Adipose tissue (tissue), 3 donors: ENCODE results near the gene STX2. TPM values are rescaled to one million over a fixed set of nuclear protein-coding genes. Genes with fewer than 3 reads are reported as not detected.

Experiments used
- H3K27ac ChIP-seq: one replicate; pipeline ENCODE4 v1.5.1; 2013; ENCODE audit warnings: low read depth, low read length
- WGBS, 3 donors: extraction: QIAGEN DNeasy Blood & Tissue Kit; methylation state at CpG; one replicate each; pipeline ENCODE4 v1.1.7; 2013; 5-methylcytosine and 5-hydroxymethylcytosine counted together
- polyA plus RNA-seq, 3 donors: library from polyadenylated mRNA; stranded (reverse); fragments of 200-250 nt; gene quantifications; one replicate each; pipeline ENCODE4 v1.2.3, GENCODE V29; 2013
- donor health status: healthy with polysubstance abuse.
- donor health status: Bipolar disorder and iron deficiency.
- donor health status: healthy.

Gene STX2
- polyA plus RNA-seq, 3 donors, result 5.4 to 14.8 (median 10.9) TPM

DNA sequence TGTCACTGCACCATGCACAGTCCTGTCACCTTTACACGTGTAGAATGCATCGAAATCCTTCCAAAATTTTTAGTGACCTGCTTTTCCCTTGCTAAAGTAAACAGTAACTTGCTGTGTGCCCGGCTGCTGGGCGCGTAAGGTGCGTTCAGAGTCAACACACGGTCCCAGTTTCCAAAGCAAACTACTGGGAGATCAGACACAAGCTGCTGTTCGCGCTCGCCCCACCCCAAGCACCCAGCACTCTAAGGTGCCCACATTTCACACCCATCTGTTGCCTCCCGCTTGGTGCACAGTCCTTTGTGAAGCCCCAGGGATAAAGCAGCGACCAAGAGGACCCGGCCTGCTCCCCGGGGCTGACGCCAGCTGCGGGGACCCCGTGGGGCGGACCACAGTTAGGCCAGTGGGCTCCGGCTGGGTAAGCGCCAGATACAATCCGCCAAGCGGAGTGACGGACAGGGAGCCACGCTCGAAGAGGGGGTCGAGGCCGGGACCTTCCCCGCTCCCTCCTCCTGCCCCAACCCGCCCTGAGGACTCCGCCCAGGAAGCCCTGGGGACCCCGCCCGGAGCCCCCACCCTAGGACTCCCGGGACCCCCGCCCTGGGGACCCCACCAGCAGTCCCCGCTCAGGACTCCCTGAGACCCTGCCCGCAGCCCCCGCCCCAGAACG, 633 bp downstream of the STX2 start:
- no peak overlapping the region for H3K27ac ChIP-seq
- 4 to 9% (median 6%) methylated on average over 31 to 38 of the region's 38 CpGs for WGBS, 3 donors

DNA sequence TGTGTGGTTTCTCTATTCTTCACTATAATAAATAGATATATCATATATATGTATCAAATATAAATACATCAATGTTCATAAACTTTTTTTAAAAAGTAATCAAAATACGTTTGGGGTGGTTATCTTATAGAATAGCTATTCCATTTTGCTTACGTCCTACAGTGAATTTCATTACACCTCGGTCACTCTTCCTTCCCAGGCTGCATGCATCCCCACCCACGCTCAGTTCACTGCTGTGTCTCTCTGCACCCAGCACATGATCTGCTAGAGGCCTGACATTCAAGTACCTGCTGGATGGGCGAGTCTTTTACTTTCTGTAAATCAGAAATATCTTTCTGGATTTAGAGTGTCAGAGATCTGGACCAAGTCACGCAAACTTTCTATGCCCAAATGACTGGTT, 3.6 kb downstream of the STX2 start:
- WGBS, 3 donors, result 85 to 92% (median 89%) methylated on average over 6 of the region's 6 CpGs
- no peak overlapping the region for H3K27ac ChIP-seq

DNA sequence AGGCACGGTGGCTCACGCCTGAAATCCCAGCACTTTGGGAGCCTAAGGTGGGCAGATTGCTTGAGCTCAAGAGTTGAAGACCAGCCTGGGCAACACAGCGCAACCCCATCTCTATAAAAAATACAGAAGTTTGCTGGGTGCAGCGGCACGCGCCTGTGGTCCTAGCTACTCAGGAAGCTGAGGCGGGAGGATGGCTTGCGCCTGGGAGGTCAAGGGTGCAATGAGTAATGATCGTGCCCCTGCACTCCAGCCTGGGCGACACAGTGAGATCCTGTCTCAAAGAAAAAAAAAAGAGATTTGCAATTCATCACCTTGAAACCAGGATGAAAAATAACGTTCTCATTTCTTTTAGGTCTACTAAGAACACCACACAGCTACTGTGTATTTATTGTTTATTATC, 4.0 kb downstream of the STX2 start:
- no peak overlapping the region for H3K27ac ChIP-seq
- WGBS, 3 donors, result 60 to 80% (median 64%) methylated on average over 11 of the region's 11 CpGs

DNA sequence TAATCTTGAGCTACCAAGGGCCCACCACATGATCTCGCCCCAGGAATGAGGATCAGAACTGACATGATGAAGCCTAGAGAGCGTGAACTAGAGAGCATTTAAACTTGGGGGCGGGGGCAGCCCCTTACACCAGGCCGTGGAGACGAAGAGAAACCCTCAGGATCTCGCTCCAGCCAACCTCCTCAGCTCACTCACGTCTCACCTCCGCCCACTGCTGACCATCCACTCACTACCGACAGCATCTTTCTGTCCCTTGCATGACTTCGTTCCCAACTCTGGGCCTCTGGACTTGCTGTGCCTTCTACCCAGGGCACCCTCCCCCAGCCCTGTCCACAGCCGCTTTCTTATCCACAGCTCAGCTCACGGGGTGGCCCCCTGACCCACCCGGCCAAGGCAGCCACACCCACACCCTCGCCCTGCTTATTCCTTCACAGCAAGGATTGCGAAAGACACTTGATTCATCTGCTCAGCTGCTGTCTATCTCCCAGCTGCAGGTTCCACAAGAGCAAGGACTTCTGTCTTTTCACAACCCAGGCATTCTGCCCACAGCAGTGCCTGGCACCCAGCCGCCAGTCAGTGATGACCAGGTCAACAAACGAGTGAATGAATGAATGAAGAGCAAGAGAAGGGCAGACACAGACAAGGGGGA, 6.4 kb downstream of the STX2 start:
- WGBS, 3 donors, result 61 to 82% (median 63%) methylated on average over 17 of the region's 17 CpGs
- H3K27ac ChIP-seq, result no peak overlapping the region

DNA sequence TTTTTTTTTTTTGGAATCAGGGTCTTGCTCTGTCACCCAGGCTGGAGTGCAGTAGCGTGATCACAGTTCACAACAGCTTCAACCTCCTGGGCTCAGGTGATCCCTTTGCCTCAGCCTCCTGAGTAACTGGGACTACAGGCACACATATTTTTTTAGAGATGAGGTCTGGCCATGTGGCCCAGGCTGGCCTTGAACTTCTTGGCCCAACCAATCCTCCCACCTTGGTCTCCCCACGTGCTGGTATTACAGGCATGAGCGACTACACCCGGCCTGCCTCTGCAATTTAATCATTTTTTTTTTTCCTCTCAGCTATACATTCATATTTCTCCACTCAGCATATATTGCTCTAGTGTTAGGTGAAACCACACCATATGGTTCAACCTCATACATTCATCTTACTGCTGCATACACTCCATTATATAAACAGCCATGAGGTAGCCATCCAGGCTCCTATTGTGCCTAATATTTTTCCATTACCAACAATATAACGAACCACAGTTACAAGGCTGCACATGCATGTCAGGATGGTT, 7.1 kb downstream of the STX2 start:
- H3K27ac ChIP-seq, result no peak overlapping the region
- WGBS, 3 donors, result 79 to 92% (median 90%) methylated on average over 5 of the region's 5 CpGs

DNA sequence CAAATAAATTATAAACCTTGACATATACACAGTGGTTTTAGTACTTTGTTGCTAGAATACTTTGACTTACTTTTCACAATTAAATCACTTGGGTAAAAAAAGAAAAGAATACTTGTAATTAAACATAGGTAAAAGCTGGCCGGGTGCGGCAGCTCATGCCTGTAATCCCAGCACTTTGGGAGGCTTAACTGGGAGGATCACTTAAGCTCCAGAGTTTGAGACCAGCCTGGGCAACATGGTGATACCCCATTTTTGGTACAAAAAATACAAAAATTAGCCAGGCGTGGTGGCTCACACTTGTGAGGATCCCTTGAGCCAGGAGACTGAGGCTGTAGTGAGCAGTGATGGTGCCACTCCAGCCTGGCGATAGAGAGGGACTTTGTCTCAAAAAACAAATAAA, 7.8 kb downstream of the STX2 start:
- WGBS, 3 donors, result 68 to 97% (median 95%) methylated on average over 4 of the region's 4 CpGs
- H3K27ac ChIP-seq, result no peak overlapping the region

DNA sequence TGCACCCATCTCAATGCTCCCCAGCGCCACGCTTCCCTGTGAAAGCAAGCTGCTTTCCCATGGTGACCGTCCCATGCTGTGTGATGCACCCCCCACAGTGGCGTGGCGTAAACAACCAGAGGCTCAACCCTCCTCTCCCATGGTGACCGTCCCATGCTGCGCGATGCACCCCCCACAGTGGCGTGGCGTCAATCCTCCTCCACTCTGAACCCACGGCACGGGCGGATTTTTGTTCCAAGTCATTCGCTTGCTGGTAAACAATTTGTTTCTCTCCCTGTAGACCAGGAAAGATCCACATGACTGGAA, 8.9 kb downstream of the STX2 start:
- no peak overlapping the region for H3K27ac ChIP-seq
- 74 to 92% (median 89%) methylated on average over 14 of the region's 14 CpGs for WGBS, 3 donors

DNA sequence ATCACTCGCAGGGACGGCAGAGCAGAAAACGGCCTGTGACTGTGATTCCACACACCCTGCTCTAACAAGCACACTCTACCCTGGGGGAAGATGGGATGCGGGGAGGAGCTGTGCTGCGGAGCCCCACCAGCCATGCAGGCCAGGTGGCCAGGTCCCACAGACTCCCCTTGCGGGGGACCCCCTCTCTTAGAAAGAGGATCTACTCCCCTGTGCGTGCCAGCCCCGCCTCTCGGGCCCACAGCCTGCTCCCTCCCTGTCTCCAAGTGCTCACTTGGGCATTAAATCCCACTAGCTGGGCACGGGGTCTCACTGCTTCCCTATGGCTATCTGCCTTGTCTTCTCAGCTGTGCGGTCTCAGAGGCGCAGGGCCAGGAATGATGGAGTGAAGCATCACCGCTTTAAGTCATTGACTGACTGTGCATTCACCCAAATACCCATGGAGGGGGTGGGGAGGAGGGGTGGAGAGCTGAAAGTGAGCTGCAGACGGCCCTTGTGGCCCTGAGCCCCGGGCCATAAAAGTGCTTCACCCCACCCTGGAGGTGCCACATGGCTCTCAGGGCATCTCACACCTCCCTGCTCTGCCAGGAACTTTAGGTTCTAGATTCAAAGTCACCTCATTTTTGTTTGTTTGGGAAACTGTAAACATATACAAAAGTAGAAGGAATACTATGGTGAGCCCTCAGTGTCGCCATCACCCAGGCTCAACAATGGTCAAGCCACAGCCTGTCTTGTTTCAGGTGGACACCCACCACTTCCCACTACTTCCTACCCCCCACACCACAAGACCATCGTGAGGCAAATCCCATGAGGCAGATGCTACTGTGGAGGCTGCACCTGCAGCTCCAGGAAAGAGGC, 9.4 kb downstream of the STX2 start:
- H3K27ac ChIP-seq, result no peak overlapping the region
- WGBS, 3 donors, result 84 to 85% (median 85%) methylated on average over 17 of the region's 17 CpGs

DNA sequence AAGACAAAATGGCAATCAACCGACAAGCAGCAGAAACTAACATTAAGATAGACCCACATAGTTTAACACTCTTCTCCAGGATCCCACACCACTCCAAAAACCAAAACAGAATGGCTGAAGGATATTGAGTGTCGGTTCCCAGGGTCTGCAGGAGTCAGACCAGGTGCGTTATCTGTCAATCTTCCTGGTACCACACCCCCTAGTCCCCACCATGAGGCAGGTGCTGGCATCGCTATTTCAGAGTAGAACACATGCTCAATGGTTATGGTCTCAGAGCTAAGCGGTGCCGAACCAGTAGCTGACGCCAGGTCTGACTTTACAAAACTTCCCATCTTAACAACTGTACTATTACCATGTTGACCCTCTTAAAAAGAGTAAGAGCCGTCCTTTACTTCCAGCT, 10.2 kb downstream of the STX2 start:
- 92 to 96% (median 95%) methylated on average over 8 of the region's 8 CpGs for WGBS, 3 donors

DNA sequence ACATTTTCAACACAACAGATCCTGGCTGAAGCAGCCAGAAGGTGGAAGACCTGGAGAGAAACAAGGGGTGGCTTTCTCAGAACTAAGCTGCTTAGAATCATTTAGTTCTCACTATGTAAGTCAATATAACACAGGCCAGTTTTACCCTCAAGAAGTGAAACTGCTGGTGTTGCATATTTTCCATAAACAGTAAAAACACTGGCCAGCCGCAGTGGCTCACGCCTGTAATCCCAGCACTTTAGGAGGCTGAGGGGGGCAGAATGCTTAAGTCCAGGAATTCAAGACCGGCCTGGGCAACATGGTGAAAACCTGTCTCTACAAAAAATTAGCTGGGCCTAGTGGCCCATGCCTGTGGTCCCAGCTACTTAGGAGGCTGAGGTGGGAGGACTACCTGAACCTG, 11.6 kb downstream of the STX2 start:
- H3K27ac ChIP-seq, result no peak overlapping the region
- WGBS, 3 donors, result 56 to 89% (median 72%) methylated on average over 3 of the region's 3 CpGs

More for the DNA sequence above, 10.2 kb downstream of the STX2 start:
- H3K27ac ChIP-seq, result no peak overlapping the region

DNA sequence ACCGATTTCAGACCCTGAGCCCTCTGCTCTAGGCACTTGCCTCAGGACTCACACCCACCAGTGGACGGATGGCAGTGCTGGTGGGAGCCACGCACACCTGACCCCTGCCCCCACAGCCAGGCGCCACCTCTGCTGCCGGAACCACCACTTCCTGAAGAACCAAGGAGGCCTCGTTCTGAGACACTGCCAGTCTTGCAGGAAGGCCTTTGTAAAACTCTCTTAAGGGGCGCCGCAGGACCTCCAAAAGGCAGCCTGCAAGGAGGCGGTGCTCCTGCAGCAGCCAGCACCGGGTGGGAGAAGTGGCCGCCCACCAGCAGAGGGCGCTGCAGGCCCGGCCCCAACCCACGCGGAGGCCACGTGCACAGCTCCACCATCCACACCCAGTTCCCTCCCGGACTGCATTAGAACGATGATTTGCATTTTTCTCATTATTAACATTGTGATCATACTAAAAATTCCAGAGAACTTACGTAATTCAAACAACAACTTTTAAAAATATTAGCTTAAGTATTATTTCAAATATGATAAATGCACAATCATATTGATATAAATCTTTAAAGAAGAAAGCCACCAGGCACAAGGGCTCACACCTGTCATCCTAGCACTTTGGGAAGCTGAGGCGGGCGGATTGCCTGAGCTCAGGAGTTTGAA, 12.8 kb downstream of the STX2 start:
- no peak overlapping the region for H3K27ac ChIP-seq
- 63 to 68% (median 66%) methylated on average over 21 of the region's 21 CpGs for WGBS, 3 donors

DNA sequence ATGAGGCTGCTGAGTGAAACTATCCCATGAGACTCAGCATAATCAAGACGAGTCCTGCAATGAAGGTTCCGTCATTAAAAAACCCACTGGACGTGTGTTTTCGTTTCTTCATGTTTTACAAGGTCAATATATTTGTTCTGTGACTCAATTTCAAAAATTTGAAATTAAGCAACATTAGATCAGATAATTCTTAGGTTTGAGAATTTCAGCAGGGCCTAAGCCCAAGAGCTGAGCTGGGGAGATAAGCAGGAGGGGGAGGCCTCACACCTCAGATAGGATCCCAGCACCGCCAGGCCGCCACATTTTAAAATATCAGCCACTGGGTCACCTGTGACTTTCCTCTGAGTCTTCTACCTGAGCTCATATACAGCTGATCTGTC, 13.3 kb downstream of the STX2 start:
- WGBS, 3 donors, result 84 to 86% (median 84%) methylated on average over 6 of the region's 6 CpGs
- no peak overlapping the region for H3K27ac ChIP-seq

DNA sequence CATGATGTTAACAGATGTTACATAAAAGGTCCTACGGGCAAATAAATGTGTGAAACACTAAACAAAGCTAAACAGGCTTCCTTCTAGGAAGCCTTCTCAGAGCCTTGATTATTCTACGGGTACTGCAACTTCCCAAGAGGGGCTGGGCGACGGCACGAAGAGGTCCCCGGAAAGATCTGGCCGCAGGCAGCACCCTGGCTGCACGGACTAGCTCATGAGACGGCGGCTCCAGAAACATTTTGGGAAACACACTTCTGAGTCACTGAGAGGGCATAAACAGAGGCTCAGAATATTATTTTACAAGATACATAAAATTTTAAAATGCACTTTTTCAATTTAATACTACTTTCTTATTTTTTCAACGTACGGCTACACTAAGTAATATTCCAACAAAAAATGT, 19.4 kb downstream of the STX2 start:
- WGBS, 3 donors, result 85 to 94% (median 91%) methylated on average over 12 of the region's 12 CpGs
- H3K27ac ChIP-seq, result no peak overlapping the region

DNA sequence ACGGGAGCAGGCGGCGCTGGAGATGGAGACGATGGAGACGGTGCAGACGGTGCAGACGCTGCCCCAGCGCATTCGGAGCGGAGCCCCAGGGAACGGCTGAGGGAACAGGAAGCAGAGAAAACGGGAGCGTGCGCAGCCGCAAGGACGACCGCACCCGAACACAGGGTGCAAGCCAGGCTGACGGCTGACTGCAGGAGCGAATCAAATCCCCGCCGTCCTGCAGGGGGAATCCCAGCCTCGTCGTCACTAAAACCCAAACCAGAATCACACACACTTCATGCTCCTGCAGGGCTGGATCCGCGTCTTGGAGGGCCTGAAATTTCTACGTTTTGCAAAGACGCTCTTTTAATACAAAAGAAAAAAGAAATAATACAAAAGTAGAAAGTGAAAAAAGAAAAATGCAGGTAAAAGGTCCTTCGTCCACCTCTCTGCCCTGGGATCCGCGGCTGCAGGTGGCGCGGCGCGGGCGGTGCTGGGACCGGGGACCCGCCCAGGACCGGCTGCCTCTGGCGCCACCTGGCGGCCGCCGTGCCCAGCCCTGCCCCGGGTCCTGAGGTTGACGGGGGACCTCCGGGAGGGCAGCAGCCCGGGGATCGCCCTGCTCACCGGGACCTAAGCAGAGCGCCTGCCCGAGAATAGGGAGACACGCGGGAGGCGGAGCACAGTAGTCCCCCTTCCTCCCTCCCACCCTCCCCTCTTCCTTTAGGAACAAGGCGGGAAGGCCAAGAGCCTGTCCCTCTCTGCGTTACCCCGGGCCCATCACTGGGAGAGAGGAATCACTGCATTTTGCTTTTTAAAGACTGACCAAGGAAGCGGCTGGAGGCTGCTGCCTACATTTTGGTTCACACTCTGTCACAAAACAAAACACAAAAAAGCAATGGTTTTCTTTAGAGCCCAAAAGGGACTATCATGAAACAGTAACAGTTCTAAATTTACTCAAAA, 20.1 kb downstream of the STX2 start:
- 10 to 20% (median 13%) methylated on average over 45 to 58 of the region's 58 CpGs for WGBS, 3 donors
- H3K27ac ChIP-seq, result no peak overlapping the region

DNA sequence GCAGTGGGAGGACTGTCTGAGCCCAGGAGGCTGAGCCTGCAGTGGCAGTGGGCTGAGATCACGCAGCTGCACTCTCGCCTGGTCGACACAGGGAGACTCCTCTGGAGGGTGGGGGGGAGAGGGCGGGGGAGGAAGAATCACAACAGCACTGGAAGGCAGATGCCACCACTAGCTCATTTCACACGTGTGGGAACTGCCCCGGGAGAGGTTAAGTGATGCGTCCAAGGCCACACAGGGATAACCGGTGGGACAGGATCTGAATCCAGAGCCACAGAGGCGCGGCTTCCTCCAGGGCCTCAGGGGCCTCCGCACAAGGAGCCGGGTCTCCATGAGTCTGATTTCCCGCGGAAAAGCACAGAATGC, 20.8 kb downstream of the STX2 start:
- H3K27ac ChIP-seq, result no peak overlapping the region

DNA sequence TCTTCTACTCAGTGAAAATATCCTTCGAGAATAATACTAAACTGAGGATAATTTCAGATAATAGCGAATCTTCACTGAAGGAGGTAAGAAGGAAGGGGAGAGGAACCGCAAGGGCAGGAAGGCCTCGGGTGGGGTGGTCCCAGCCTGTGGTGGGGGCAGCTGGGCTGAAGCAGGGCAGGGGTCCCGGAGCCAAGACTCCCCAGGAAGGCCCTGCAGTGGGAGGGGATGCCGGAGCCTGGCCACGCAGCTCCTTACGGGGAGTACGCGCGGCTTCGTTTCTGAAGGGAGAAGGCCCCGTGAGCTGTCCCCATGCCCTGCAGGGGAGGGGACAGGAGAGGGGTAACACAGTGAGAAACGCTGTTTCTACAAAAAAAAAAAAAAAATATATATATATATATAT, 21.2 kb downstream of the STX2 start:
- WGBS, 3 donors, result 90 to 97% (median 92%) methylated on average over 11 to 14 of the region's 14 CpGs
- no peak overlapping the region for H3K27ac ChIP-seq

More for the DNA sequence above, 20.8 kb downstream of the STX2 start:
- 37 to 56% (median 51%) methylated on average over 14 of the region's 14 CpGs for WGBS, 3 donors

DNA sequence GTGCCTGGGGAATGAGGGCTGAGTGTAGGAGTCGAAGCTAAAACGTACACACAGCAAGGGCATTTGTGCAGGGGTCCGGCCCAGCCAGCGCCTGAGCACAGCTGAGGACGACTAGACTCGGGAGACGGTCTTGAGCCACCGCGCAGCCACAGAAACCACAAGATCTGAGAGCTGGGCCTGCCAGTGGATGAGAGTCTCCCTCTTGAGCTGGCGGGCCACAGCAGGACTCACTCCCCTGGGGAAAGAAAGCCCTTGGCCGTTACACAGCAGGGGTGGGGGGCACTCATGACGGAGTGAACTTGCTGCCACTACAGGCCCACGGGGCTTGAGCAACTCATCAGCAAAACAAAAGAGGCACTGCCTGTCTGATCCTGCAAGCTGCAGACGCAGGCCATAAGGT, 23.0 kb downstream of the STX2 start:
- WGBS, 3 donors, result 81 to 88% (median 83%) methylated on average over 14 of the region's 14 CpGs
- no peak overlapping the region for H3K27ac ChIP-seq
